NCI-H2081 treated with DMSO at 0.1 percent for 48 hours (cell line): ENCODE data around the gene CYP2W1.
"Not testable (repeated sequence)": the region's sequence is repeated elsewhere in the genome, so short reads cannot be mapped to it uniquely, and the experiment has no call there.

Experiments used
- DNase-seq: peaks from one replicate; lab custom pipeline; 2025; lab: John Stamatoyannopoulos, UW

CYP2W1 gene

GRCh38 chr7:983004-983615 lies at the start of gene CYP2W1:
CYP2W1 (plus strand) TSS chr7:983181; CDS start chr7:983212, 31 bp downstream.
- no peak for DNase-seq

GRCh38 chr7:934469-935163 lies 48.4 kb upstream of the CYP2W1 start:
- DNase-seq = no peak

- no peak for DNase-seq
These were observed 47.7 kb upstream of the CYP2W1 start for GRCh38 chr7:935164-935873.

- DNase-seq = no peak
These were observed 47.1 kb upstream of the CYP2W1 start for GRCh38 chr7:935874-936385.

GRCh38 chr7:936386-937054 lies 46.5 kb upstream of the CYP2W1 start:
- DNase-seq = no peak

GRCh38 chr7:937856-938484 lies 45.0 kb upstream of the CYP2W1 start:
- no peak for DNase-seq

GRCh38 chr7:938546-939185 lies 44.3 kb upstream of the CYP2W1 start:
- no peak for DNase-seq

- DNase-seq = no peak
These were observed 43.1 kb upstream of the CYP2W1 start for GRCh38 chr7:939843-940242.

- DNase-seq = no peak
These were observed 42.2 kb upstream of the CYP2W1 start for GRCh38 chr7:940599-941408.

- not testable (repeated sequence) for DNase-seq
These were observed 39.2 kb upstream of the CYP2W1 start for GRCh38 chr7:943793-944192.

- no peak for DNase-seq
These were observed 38.2 kb upstream of the CYP2W1 start for GRCh38 chr7:944744-945143.

- no peak for DNase-seq
These were observed 37.8 kb upstream of the CYP2W1 start for GRCh38 chr7:945147-945555.

GRCh38 chr7:945556-946255 lies 37.3 kb upstream of the CYP2W1 start:
- DNase-seq = no peak

GRCh38 chr7:946256-946996 lies 36.6 kb upstream of the CYP2W1 start:
- no peak for DNase-seq

GRCh38 chr7:947391-948210 lies 35.4 kb upstream of the CYP2W1 start:
- DNase-seq = no peak

- DNase-seq = no peak
These were observed 33.7 kb upstream of the CYP2W1 start for GRCh38 chr7:949021-949934.

- no peak for DNase-seq
These were observed 31.0 kb upstream of the CYP2W1 start for GRCh38 chr7:951881-952547.
